Neutrophil (primary cell): Measurements from ENCODE around the gene PGLYRP2.
A peak's percentile ranks its signal among the peaks of the same experiment; 100 is the strongest.

Experiments used
- H3K27ac ChIP-seq: fragments of 200-600 bp; sonication (generic); 2 replicates; pipeline ENCODE4 v1.5.1; 2016; ENCODE audit warnings: mild to moderate bottlenecking, moderate library complexity
- H3K27me3 ChIP-seq: fragments of 200-600 bp; sonication (generic); 2 replicates; pipeline ENCODE4 v1.6.0; 2016; ENCODE audit warnings: mild to moderate bottlenecking
- H3K36me3 ChIP-seq: fragments of 200-600 bp; sonication (generic); 2 replicates; pipeline ENCODE4 v1.5.1; 2017
- H3K4me1 ChIP-seq, 2 experiments: fragments of 200-600 bp in 1 of 2; sonication (generic) in 1 of 2; 1 replicate in 1 of 2; 2 replicates in 1 of 2; pipeline versions ENCODE4 v1.5.1 to v1.6.1; 2013 to 2016; ENCODE audit warnings: low read depth in 1 of 2, low read length in 1 of 2, mild to moderate bottlenecking in 1 of 2, moderate library complexity in 1 of 2; ENCODE audit not compliant: control insufficient read depth in 1 of 2, insufficient read depth in 1 of 2
- H3K4me3 ChIP-seq, 2 experiments: fragments of 200-600 bp in 1 of 2; sonication (generic) in 1 of 2; 1 replicate in 1 of 2; 2 replicates in 1 of 2; pipeline ENCODE4 v1.5.1; 2013 to 2016; ENCODE audit warnings: low read depth in 1 of 2, low read length in 1 of 2, mild to moderate bottlenecking in 1 of 2, moderate library complexity in 1 of 2
- H3K9me3 ChIP-seq: fragments of 200-600 bp; sonication (generic); 2 replicates; pipeline ENCODE4 v1.5.1; 2016
- TF ChIP-seq, protein P1 (sequence below): fragments of 200-600 bp; sonication (generic); IDR thresholded peaks from 2 replicates; pipeline ENCODE4 v1.5.1; 2016; ENCODE audit warnings: antibody characterized with exemption

Gene PGLYRP2

DNA sequence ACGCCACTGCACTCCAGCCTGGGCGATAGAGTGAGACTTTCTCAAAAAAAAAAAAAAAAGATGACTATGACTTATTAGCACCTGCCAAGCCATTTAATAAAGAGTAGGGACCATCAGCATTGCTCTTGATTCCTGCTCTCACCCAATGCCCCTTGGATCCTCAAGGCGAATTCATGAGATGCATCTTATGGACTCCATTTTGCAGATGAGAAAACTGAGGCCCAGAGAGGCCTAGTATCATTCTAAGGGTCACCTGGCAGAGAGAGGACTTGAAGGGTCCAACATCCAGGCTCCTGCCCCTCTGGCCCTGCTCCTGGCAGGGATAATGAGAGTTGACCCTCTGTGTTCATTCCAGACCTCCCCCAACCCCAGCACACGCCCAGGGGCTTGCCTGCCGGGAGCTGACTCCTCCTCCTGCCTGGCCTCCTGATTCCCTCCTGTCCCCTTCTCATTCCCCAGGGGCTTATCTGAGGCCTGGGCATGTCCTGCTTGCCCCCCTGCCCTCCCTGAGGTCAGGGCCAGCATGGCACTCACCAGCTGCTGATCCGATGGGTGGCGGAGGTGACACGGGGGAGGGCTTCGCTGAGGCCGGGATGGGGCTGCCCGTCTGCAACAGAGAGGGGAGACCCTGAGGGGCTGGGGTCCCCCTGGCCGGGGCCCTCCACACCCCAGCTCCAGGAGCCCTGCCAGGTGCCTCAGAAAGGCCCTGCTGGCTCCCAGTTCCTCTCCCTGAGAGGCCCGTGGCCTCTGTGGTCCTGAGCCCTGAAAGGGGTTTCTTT lies 37.0 kb downstream of the PGLYRP2 start:
- H3K9me3 ChIP-seq: no peaks in the 10 kb centered on the region
- peaks cover 56 to 59% of the 10 kb centered on the region in 2 experiments for H3K4me1 ChIP-seq
- H3K4me3 ChIP-seq: peak overlapping the region in 1 of 2 experiments; percentile 42
- H3K27me3 ChIP-seq: no peaks in the 10 kb centered on the region
- H3K27ac ChIP-seq: peak overlapping the region; percentile 88
- TF ChIP-seq, protein P1, sequence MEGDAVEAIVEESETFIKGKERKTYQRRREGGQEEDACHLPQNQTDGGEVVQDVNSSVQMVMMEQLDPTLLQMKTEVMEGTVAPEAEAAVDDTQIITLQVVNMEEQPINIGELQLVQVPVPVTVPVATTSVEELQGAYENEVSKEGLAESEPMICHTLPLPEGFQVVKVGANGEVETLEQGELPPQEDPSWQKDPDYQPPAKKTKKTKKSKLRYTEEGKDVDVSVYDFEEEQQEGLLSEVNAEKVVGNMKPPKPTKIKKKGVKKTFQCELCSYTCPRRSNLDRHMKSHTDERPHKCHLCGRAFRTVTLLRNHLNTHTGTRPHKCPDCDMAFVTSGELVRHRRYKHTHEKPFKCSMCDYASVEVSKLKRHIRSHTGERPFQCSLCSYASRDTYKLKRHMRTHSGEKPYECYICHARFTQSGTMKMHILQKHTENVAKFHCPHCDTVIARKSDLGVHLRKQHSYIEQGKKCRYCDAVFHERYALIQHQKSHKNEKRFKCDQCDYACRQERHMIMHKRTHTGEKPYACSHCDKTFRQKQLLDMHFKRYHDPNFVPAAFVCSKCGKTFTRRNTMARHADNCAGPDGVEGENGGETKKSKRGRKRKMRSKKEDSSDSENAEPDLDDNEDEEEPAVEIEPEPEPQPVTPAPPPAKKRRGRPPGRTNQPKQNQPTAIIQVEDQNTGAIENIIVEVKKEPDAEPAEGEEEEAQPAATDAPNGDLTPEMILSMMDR: no peak
- peaks cover 39% of the 10 kb centered on the region for H3K36me3 ChIP-seq

DNA sequence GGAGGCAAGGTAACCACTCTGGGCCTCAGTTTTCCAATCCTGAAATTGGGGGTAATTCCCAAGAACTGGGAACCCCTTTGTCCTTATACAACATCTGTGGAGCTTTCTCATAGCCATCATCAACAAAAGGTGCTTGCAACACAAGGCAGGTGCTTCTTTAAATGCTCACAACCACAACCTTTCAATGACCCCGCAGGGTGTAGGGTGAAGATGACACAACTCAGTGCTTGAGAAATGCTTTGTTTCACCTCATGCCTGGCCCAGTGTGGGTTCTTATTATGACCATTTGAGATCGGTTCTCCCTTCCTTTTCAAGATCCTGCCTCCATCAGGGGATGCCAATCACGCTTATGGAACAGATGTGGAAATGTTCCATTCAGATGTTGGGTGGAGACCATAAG lies 38.0 kb downstream of the PGLYRP2 start:
- H3K9me3 ChIP-seq: no peaks in the 10 kb centered on the region
- H3K4me1 ChIP-seq: peaks cover 46 to 48% of the 10 kb centered on the region in 2 experiments
- peaks cover 49% of the 10 kb centered on the region for H3K36me3 ChIP-seq
- peak overlapping the region; percentile 29 to 42 for H3K4me3 ChIP-seq
- H3K27me3 ChIP-seq: no peaks in the 10 kb centered on the region
- TF ChIP-seq, protein P1: no peak
- H3K27ac ChIP-seq: peak overlapping the region; percentile 88

DNA sequence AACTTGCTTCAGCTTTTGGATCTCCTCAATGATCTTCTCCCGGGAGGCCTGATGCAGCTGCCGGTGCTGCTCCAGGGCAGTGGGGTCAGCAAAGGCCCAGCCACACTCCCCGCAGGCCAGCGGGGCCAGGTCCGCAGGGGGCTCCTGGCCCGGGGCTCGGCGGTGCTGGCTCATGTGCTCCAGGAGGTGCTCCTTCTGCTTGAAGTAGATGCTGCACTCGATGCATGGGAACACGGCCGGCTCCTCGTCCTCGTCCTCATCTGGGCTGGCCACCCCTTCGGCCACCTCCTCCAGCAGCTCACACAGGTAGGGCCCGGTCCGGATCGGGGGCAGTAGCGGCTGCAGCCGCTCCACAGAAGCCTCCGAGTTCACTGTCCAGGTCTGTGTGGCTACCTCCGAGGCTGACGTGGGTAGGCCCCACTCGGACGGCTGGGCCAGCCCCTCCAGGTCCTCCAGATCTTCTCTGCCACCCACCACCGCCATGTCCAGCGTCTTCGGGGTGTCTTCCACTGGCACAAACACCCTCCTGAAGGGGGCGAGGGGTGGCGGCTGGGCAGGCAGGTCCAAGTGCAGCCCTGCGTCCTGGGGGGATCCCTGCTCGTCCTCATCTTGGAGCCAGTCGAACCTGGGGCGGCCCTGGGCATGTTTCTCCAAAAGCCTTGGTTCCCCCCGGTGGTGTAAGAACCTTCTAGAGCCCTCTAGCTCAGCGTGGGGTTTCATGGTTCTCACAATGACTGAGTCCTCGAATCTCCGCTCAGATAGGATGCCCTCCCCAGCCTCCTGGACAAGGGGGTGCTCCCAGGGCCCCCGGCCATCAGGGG lies 39.3 kb downstream of the PGLYRP2 start:
- Histone ChIP-seq H3K9me3 (no peaks in the 10 kb centered on the region), H3K4me1 (peaks cover 38 to 41% of the 10 kb centered on the region in 2 experiments), H3K27ac (peak overlapping the region; percentile 88), H3K27me3 (no peaks in the 10 kb centered on the region), H3K4me3 (no peak overlapping the region), H3K36me3 (peaks cover 52% of the 10 kb centered on the region)
- TF ChIP-seq, protein P1: no peak

DNA sequence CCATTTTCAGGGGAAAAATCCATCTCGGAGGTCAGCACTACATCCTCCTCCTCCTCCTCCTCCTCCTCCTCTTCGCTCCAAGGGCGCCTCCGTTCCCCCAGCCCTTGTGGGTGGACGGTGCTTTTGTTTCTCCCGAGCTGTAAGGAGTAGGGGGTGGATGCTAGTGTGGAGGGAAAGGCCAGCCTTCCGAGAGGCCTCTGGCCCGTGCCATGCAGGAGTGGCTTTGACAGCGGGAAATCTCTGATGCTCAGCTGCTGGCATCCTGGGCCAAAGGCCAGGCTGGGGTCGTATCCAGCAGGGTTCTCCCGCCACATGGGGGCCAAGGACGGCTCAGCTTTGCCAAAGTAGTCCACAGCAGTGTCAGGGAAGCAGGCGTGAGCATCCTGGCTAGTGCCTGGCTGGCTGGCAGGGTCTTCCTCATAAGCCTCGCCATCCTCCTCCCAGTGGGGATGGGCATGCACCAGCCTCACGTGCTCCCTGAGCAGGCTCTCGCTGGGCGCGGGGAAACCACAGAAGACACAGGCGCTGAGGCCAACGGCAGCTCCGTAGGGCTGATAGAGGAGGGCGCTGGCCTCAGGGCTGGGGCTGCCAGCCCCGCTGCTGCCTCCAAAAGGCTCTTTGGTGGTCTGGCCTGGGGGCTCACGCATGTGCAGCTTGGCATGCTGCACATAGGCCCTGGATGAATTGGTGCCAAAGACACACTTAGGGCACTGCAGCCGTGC lies 40.1 kb downstream of the PGLYRP2 start:
- no peaks in the 10 kb centered on the region for H3K9me3 ChIP-seq
- no peak overlapping the region for H3K27ac ChIP-seq
- H3K4me3 ChIP-seq: no peak overlapping the region
- TF ChIP-seq, protein P1: no peak
- no peaks in the 10 kb centered on the region for H3K27me3 ChIP-seq
- peaks cover 38 to 41% of the 10 kb centered on the region in 2 experiments for H3K4me1 ChIP-seq
- peaks cover 52% of the 10 kb centered on the region for H3K36me3 ChIP-seq

DNA sequence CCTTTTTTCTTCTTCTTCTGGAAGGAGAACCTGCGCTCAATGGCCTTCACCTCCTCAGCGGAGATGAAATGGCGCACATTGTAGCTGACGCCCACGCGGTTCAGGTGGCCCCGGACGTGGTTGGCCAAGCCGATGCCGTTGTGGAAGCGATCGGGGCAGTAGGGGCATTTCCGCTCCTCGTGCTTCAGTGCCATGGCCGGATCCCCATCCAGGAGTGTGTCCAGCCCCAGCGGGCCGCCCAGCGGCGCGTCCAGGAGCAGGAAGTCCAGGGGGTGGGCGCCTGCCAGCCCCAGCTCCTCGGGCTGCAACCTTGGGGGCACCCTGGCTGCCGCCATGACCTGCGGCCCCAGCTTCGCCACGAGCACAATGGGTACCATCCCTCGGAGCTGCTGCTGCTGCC lies 40.7 kb downstream of the PGLYRP2 start:
- Histone ChIP-seq H3K36me3 (peaks cover 52% of the 10 kb centered on the region), H3K4me3 (no peak overlapping the region)
- TF ChIP-seq, protein P1: no peak

More for the DNA sequence above, 40.7 kb downstream of the PGLYRP2 start:
- no peaks in the 10 kb centered on the region for H3K27me3 ChIP-seq
- no peaks in the 10 kb centered on the region for H3K9me3 ChIP-seq
- no peak overlapping the region for H3K27ac ChIP-seq
- H3K4me1 ChIP-seq: peaks cover 39 to 40% of the 10 kb centered on the region in 2 experiments
